ENCODE data around the gene SRRM5.

The SRRM5 gene

GRCh38 chr19:43607238-43608205, 4.4 kb upstream of the SRRM5 start:
- TF ChIP-seq CTCF (IDR thresholded peaks at IDR 0.05; ENCODE audit: low read depth, low read length), result no peak
- H3K4me3 ChIP-seq (ENCODE audit: low read depth, low read length), result no peak overlapping the region

GRCh38 chr19:43609872-43610271, 2.0 kb upstream of the SRRM5 start:
- H3K4me3 ChIP-seq (ENCODE audit: low read depth, low read length), result no peak overlapping the region
- TF ChIP-seq CTCF (IDR thresholded peaks at IDR 0.05; ENCODE audit: low read depth, low read length), result no peak

GRCh38 chr19:43610493-43610892, 1.4 kb upstream of the SRRM5 start:
- no peak for TF ChIP-seq CTCF (IDR thresholded peaks at IDR 0.05; ENCODE audit: low read depth, low read length)
- H3K4me3 ChIP-seq (ENCODE audit: low read depth, low read length), result no peak overlapping the region

GRCh38 chr19:43612374-43612773, 486 bp downstream of the SRRM5 start:
- H3K4me3 ChIP-seq (ENCODE audit: low read depth, low read length), result no peak overlapping the region
- no peak for TF ChIP-seq CTCF (IDR thresholded peaks at IDR 0.05; ENCODE audit: low read depth, low read length)

- H3K4me3 ChIP-seq (ENCODE audit: low read depth, low read length), result no peak overlapping the region
- TF ChIP-seq CTCF (IDR thresholded peaks at IDR 0.05; ENCODE audit: low read depth, low read length), result no peak
These were observed 4.4 kb downstream of the SRRM5 start for GRCh38 chr19:43616306-43616705.

- no peak for TF ChIP-seq CTCF (IDR thresholded peaks at IDR 0.05; ENCODE audit: low read depth, low read length)
- no peak overlapping the region for H3K4me3 ChIP-seq (ENCODE audit: low read depth, low read length)
These were observed 5.1 kb downstream of the SRRM5 start for GRCh38 chr19:43616954-43617353.

- peak overlapping the region; percentile 79 for H3K4me3 ChIP-seq (ENCODE audit: low read depth, low read length)
- no peak for TF ChIP-seq CTCF (IDR thresholded peaks at IDR 0.05; ENCODE audit: low read depth, low read length)
These were observed 7.0 kb downstream of the SRRM5 start for GRCh38 chr19:43618921-43619261.
